ENCODE measurements around the gene HDGFL2. TPM values are rescaled to one million over a fixed set of nuclear protein-coding genes. Genes with fewer than 3 reads are reported as not detected.
A peak's percentile ranks its signal among the peaks of the same experiment; 100 is the strongest.

HDGFL2 gene
- total and polyA plus RNA-seq, 10 donors = 23.2 to 136 (median 28.3) TPM

DNA sequence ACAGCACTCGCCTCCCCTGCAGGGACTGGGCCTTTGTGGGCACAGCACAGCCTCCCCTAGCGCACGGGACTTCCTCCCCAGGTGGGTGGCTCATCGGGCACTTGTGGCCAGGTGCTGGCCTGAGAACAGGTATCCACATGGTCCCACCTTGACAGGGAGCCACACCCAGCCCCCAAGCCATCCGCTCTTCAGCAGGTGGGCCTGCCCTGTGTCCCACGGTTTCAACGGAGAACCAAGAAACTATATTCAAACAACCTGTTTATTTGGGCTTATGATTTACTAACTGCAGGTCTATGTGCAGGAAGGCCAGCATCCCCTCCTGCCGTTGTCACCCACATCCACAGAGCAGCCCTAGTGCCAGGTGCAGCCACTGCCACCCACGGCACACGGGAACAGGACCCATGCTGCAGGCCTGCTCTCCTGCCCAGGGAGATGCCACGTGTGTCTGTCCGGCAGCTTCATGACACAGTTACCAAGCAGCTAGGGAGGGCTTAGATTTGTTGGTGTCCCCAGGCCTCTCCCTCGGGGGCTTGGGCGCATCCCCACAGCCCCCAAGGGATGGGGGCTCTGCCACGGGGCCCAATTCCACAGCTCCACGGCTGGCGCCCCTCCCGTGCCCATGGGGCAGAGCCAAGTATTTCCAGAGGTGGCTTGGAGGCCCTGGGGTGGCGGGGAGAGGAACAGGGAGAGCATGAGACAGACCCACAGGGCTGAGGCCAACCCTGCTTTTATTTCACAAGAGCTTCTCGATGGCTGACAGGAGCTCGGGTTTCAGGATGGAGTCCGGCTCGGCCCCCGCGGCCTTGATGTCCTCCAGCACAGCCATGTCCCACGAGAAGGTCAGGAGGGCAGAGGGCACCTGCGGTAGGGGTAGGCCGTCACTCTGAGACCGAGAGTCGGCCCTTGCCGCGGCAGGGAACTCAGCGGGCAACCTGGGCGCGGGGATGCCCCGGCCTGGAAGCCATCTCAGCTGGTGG is 27.0 kb upstream of the HDGFL2 start:
- Histone ChIP-seq H3K27me3 (replicated peaks in 1 of 7) (no peaks in the 10 kb centered on the region), H3K27ac (no peak overlapping the region), H3K4me3 (no peak overlapping the region), H3K36me3 (peaks cover 6 to 85% (median 64%) of the 10 kb centered on the region in 6 donors), H3K4me1 (peaks cover 0 to 10% (median 3%) of the 10 kb centered on the region in 6 donors), H3K9me3 (no peaks in the 10 kb centered on the region)
- TF ChIP-seq POLR2AphosphoS5 (IDR thresholded peaks at IDR 0.05) = peak in 1 of 3 donors; percentile 58
- TF ChIP-seq, protein P1, sequence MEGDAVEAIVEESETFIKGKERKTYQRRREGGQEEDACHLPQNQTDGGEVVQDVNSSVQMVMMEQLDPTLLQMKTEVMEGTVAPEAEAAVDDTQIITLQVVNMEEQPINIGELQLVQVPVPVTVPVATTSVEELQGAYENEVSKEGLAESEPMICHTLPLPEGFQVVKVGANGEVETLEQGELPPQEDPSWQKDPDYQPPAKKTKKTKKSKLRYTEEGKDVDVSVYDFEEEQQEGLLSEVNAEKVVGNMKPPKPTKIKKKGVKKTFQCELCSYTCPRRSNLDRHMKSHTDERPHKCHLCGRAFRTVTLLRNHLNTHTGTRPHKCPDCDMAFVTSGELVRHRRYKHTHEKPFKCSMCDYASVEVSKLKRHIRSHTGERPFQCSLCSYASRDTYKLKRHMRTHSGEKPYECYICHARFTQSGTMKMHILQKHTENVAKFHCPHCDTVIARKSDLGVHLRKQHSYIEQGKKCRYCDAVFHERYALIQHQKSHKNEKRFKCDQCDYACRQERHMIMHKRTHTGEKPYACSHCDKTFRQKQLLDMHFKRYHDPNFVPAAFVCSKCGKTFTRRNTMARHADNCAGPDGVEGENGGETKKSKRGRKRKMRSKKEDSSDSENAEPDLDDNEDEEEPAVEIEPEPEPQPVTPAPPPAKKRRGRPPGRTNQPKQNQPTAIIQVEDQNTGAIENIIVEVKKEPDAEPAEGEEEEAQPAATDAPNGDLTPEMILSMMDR (IDR thresholded peaks at IDR 0.05 in 8 of 11, conservative IDR thresholded peaks at IDR 0.05 in 3 of 11) = no peak
- WGBS, 5 donors = 76 to 89% (median 84%) methylated on average over 23 to 36 of the region's 36 CpGs
- intact Hi-C loops (cut with DNase I; ENCODE audit: low total_unique reads) = no loop called here
- DNase-seq = no peak

DNA sequence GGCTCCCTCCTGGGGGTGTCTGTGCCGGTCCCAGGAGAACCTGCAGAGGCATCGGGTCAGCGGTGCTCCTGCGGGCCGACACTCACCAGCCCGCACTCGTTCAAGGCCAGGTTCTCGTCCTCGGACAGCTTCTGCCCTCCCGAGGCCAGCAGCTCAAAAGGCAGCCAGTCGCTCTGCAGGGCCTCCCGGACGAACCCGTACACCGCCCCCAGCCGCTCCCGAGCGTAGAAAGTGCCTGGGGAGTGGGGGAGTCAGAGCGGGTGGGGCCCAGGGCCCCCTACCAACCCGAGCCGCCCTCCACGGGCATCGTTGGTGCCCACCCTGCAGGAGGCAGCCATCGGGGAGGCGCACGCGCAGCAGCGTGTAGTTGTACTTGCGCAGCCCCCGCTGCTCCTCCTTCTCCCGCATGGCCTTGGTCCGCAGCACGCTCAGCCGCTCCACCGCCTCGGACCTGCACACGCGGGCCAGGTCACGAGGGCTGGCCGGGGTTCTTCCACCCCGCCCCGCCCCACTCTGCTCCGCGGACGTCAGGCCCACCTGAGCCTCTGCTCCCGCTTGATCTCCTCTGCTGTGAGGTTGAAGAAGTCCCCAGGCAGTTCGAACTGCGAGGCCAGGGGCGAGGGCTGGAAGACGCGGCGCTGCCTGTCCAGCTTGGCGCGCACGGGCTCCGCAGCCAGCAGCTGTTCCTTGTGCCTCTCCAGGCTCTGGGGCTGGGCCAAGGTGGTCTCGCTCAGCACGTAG is 26.0 kb upstream of the HDGFL2 start:
- 93 to 97% (median 94%) methylated on average over 38 to 58 of the region's 58 CpGs for WGBS, 5 donors
- TF ChIP-seq POLR2A (IDR thresholded peaks at IDR 0.05) (no peak), POLR2AphosphoS5 (IDR thresholded peaks at IDR 0.05) (peak in 2 of 3 donors; percentile 32 to 56)
- TF ChIP-seq, protein P1 (IDR thresholded peaks at IDR 0.05 in 8 of 11, conservative IDR thresholded peaks at IDR 0.05 in 3 of 11) = no peak
- intact Hi-C loops (cut with DNase I; ENCODE audit: low total_unique reads) = no loop called here
- Histone ChIP-seq H3K4me3 (no peak overlapping the region), H3K27ac (no peak overlapping the region), H3K36me3 (peaks cover 6 to 85% (median 73%) of the 10 kb centered on the region in 6 donors), H3K9me3 (no peaks in the 10 kb centered on the region), H3K4me1 (peaks cover 0 to 10% (median 3%) of the 10 kb centered on the region in 6 donors), H3K27me3 (replicated peaks in 1 of 7) (no peaks in the 10 kb centered on the region)
- no peak for DNase-seq

DNA sequence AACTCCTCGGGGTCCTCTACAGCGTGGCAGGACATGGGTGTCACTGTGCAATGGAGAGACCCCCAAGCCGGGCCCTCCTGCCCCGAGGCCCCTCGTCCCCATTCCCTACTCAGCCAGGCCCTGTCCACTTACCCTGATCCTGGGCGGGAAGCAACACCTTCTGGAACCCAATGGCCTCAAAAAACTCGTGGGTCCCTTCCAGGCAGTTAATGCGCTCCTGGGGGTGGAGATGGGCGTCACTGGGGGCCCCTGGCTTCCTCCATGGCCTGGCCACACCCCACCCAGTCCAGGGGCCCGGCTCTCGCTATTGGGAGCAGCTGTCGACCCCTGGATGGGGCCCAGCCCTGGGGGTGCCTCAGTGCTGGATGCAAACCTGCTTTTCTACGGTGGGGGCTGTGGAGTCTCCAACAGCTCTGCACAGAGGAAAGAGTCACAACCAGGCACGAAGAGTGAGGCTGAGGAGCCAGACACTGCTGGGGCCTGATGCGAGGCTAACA is 25.3 kb upstream of the HDGFL2 start:
- DNase-seq = no peak
- WGBS, 5 donors = 85 to 89% (median 86%) methylated on average over 9 to 15 of the region's 15 CpGs
- Histone ChIP-seq H3K4me1 (peaks cover 0 to 10% (median 3%) of the 10 kb centered on the region in 6 donors), H3K9me3 (no peaks in the 10 kb centered on the region), H3K36me3 (peaks cover 6 to 90% (median 79%) of the 10 kb centered on the region in 6 donors), H3K27me3 (replicated peaks in 1 of 7) (no peaks in the 10 kb centered on the region), H3K27ac (no peak overlapping the region), H3K4me3 (no peak overlapping the region)
- intact Hi-C loops (cut with DNase I; ENCODE audit: low total_unique reads) = no loop called here
- TF ChIP-seq POLR2A (IDR thresholded peaks at IDR 0.05) (no peak), POLR2AphosphoS5 (IDR thresholded peaks at IDR 0.05) (no peak)
- TF ChIP-seq, protein P1 (IDR thresholded peaks at IDR 0.05 in 8 of 11, conservative IDR thresholded peaks at IDR 0.05 in 3 of 11) = no peak

Measured in spleen (tissue), 11 donors.